HepG2 (cell line): ENCODE data around the gene SOAT2. TPM values are rescaled to one million over a fixed set of nuclear protein-coding genes. Genes with fewer than 3 reads are reported as not detected.

Experiments used
- CC2D1A ChIP-seq: sonication (generic); formaldehyde crosslinking; IDR thresholded peaks from 2 replicates; pipeline ENCODE4 v1.8.1; 2023; ENCODE audit warnings: mild to moderate bottlenecking, missing genetic modification reagents
- FOXA3 ChIP-seq: IDR thresholded peaks from 2 replicates; pipeline ENCODE4 v1.6.1; 2016; ENCODE audit warnings: missing genetic modification reagents, missing compliant biosample characterization
- KDM6A ChIP-seq: IDR thresholded peaks from 2 replicates; pipeline ENCODE4 v1.6.1; 2016; ENCODE audit warnings: low read depth
- MTF1 ChIP-seq: sonication (generic); formaldehyde crosslinking; IDR thresholded peaks from 2 replicates; pipeline ENCODE4 v1.5.0; 2020; ENCODE audit warnings: missing genetic modification reagents
- NR1H2 ChIP-seq: sonication (generic); formaldehyde crosslinking; IDR thresholded peaks from 2 replicates; pipeline ENCODE4 v1.8.1; 2022; ENCODE audit warnings: low read depth, missing genetic modification reagents, borderline replicate concordance
- SNAI1 ChIP-seq: sonication (generic); formaldehyde crosslinking; IDR thresholded peaks from 2 replicates; pipeline ENCODE4 v1.5.0; 2020; ENCODE audit warnings: mild to moderate bottlenecking, missing genetic modification reagents, borderline replicate concordance
- ZNF34 ChIP-seq: sonication (generic); formaldehyde crosslinking; IDR thresholded peaks from 2 replicates; pipeline ENCODE4 v1.4.0; 2020; ENCODE audit warnings: mild to moderate bottlenecking, missing genetic modification reagents, borderline replicate concordance
- ZNF501 ChIP-seq: sonication (generic); formaldehyde crosslinking; IDR thresholded peaks from 2 replicates; pipeline ENCODE4 v1.5.1; 2020; ENCODE audit warnings: mild to moderate bottlenecking, moderate library complexity, missing genetic modification reagents
- ZNF605 ChIP-seq: sonication (generic); formaldehyde crosslinking; IDR thresholded peaks from 2 replicates; pipeline ENCODE4 v1.8.0; 2022; ENCODE audit warnings: mild to moderate bottlenecking, missing genetic modification reagents
- ZNF619 ChIP-seq: sonication (generic); formaldehyde crosslinking; IDR thresholded peaks from 2 replicates; pipeline ENCODE4 v1.4.0; 2020; ENCODE audit warnings: mild to moderate bottlenecking, missing genetic modification reagents
- ZNF83 ChIP-seq: sonication (generic); formaldehyde crosslinking; IDR thresholded peaks from 2 replicates; pipeline ENCODE4 v1.4.0; 2020; ENCODE audit warnings: missing genetic modification reagents, mild to moderate bottlenecking, borderline replicate concordance
- polyA plus RNA-seq, 8 experiments: library from polyadenylated mRNA; depleted of rRNA in 3 of 8; stranded (reverse) in 7 of 8; unstranded in 1 of 8; fragments of >200 nt; fragmentation: Illumina TruSeq in 4 of 8; extraction: Trizol in 4 of 8; gene quantifications; 2 replicates each; pipeline versions ENCODE4 v1.2.1 to v1.2.3, GENCODE V29; 2011 to 2016; ENCODE audit warnings: low read depth in 4 of 8, missing spikeins in 1 of 8, mixed read lengths in 1 of 8; ENCODE audit not compliant: insufficient read depth in 1 of 8
- total RNA-seq, 5 experiments: library from RNA; depleted of rRNA; stranded (reverse); fragments of >200 nt; fragmentation: Illumina TruSeq; extraction: Trizol; gene quantifications; 2 replicates each; pipeline ENCODE4 v1.2.3, GENCODE V29; 2016; ENCODE audit warnings: low read depth in 1 of 5
- TF ChIP-seq, protein P1 (sequence below): sonication (generic); formaldehyde crosslinking; IDR thresholded peaks from 2 replicates; pipeline ENCODE4 v1.9.0; 2021; ENCODE audit warnings: mild to moderate bottlenecking, missing genetic modification reagents
- TF ChIP-seq, protein P2 (sequence below): sonication (generic); formaldehyde crosslinking; IDR thresholded peaks from 2 replicates; pipeline ENCODE4 v1.9.0; 2021; ENCODE audit warnings: missing genetic modification reagents, mild to moderate bottlenecking, borderline replicate concordance
- TF ChIP-seq, protein P3 (sequence below): sonication (generic); formaldehyde crosslinking; IDR thresholded peaks from 2 replicates; pipeline ENCODE4 v1.4.0; 2020; ENCODE audit warnings: missing genetic modification reagents, borderline replicate concordance
- TF ChIP-seq, protein P4 (sequence below): sonication (generic); formaldehyde crosslinking; IDR thresholded peaks from 2 replicates; pipeline ENCODE4 v1.8.0; 2022; ENCODE audit warnings: mild to moderate bottlenecking, missing genetic modification reagents, moderate library complexity
- TF ChIP-seq, protein P5 (sequence below): sonication (generic); formaldehyde crosslinking; IDR thresholded peaks from 2 replicates; pipeline ENCODE4 v1.5.1; 2020; ENCODE audit warnings: missing genetic modification reagents, mild to moderate bottlenecking, borderline replicate concordance

Gene SOAT2
- total and polyA plus RNA-seq, 2 of the 13 experiments (the other 11 are each of a cell fraction or from before 2014, with no cell fraction given): 14.9 to 108 TPM

DNA sequence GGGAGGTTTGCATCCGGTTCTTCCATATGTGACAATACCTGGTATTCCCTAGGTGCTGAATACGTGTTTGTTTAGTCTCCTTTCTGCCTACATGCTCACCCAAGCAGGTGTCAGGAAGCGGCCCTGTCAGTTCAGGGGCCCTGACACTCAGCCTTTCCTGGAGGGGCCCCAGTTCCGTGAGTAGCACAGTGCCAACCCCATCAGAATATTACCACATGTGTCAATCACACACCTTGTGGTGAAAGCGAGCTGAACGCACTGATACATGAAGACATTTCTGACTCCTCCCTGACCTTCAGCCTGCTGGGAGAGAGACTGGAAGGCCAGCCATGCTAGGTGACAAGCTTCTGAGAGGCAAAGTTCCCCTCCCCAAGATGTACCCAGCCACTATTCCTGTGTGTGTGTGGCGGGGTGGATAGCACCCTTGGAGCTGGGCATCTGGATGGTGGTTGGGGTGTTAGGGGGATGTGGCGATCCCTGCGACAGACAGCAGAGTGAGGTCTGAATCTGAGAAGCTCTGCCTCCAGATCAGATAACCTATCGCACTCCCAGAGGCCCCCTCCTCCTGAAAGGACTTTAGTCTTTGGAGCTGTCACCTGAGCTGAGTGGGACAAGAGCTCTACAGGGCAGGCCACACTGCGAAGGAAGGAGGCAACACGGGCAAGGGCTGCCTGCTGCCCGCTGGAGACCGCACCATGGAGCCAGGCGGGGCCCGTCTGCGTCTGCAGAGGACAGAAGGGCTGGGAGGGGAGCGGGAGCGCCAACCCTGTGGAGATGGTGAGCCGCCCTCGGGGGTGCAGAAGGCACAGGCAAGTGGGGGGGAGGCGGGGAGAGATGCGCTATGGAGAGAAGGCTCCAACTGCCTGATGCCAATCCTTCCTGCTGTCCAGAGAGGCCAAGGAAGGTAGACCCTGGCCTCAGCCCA is at the start of gene SOAT2 (continued):
- TF ChIP-seq, protein P1, sequence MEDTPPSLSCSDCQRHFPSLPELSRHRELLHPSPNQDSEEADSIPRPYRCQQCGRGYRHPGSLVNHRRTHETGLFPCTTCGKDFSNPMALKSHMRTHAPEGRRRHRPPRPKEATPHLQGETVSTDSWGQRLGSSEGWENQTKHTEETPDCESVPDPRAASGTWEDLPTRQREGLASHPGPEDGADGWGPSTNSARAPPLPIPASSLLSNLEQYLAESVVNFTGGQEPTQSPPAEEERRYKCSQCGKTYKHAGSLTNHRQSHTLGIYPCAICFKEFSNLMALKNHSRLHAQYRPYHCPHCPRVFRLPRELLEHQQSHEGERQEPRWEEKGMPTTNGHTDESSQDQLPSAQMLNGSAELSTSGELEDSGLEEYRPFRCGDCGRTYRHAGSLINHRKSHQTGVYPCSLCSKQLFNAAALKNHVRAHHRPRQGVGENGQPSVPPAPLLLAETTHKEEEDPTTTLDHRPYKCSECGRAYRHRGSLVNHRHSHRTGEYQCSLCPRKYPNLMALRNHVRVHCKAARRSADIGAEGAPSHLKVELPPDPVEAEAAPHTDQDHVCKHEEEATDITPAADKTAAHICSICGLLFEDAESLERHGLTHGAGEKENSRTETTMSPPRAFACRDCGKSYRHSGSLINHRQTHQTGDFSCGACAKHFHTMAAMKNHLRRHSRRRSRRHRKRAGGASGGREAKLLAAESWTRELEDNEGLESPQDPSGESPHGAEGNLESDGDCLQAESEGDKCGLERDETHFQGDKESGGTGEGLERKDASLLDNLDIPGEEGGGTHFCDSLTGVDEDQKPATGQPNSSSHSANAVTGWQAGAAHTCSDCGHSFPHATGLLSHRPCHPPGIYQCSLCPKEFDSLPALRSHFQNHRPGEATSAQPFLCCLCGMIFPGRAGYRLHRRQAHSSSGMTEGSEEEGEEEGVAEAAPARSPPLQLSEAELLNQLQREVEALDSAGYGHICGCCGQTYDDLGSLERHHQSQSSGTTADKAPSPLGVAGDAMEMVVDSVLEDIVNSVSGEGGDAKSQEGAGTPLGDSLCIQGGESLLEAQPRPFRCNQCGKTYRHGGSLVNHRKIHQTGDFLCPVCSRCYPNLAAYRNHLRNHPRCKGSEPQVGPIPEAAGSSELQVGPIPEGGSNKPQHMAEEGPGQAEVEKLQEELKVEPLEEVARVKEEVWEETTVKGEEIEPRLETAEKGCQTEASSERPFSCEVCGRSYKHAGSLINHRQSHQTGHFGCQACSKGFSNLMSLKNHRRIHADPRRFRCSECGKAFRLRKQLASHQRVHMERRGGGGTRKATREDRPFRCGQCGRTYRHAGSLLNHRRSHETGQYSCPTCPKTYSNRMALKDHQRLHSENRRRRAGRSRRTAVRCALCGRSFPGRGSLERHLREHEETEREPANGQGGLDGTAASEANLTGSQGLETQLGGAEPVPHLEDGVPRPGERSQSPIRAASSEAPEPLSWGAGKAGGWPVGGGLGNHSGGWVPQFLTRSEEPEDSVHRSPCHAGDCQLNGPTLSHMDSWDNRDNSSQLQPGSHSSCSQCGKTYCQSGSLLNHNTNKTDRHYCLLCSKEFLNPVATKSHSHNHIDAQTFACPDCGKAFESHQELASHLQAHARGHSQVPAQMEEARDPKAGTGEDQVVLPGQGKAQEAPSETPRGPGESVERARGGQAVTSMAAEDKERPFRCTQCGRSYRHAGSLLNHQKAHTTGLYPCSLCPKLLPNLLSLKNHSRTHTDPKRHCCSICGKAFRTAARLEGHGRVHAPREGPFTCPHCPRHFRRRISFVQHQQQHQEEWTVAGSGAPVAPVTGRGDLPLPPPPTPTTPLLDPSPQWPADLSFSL: peak; percentile 12; the same call in 1 of the 2 replicates
- TF ChIP-seq ZNF34 (CRISPR knock-in tag): peak; percentile 81; the same call in 1 of the 2 replicates
- TF ChIP-seq, protein P2, sequence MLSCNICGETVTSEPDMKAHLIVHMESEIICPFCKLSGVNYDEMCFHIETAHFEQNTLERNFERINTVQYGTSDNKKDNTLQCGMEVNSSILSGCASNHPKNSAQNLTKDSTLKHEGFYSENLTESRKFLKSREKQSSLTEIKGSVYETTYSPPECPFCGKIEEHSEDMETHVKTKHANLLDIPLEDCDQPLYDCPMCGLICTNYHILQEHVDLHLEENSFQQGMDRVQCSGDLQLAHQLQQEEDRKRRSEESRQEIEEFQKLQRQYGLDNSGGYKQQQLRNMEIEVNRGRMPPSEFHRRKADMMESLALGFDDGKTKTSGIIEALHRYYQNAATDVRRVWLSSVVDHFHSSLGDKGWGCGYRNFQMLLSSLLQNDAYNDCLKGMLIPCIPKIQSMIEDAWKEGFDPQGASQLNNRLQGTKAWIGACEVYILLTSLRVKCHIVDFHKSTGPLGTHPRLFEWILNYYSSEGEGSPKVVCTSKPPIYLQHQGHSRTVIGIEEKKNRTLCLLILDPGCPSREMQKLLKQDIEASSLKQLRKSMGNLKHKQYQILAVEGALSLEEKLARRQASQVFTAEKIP (CRISPR knock-in tag): no peak
- TF ChIP-seq KDM6A: peak; percentile 65; the same call in 1 of the 2 replicates
- no peak for TF ChIP-seq ZNF619 (CRISPR knock-in tag)
- peak; percentile 81 for TF ChIP-seq ZNF501
- TF ChIP-seq ZNF83 (CRISPR knock-in tag): peak; percentile 70; the same call in 1 of the 2 replicates
- TF ChIP-seq, protein P3, sequence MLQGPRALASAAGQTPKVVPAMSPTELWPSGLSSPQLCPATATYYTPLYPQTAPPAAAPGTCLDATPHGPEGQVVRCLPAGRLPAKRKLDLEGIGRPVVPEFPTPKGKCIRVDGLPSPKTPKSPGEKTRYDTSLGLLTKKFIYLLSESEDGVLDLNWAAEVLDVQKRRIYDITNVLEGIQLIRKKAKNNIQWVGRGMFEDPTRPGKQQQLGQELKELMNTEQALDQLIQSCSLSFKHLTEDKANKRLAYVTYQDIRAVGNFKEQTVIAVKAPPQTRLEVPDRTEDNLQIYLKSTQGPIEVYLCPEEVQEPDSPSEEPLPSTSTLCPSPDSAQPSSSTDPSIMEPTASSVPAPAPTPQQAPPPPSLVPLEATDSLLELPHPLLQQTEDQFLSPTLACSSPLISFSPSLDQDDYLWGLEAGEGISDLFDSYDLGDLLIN: no peak
- TF ChIP-seq, protein P4, sequence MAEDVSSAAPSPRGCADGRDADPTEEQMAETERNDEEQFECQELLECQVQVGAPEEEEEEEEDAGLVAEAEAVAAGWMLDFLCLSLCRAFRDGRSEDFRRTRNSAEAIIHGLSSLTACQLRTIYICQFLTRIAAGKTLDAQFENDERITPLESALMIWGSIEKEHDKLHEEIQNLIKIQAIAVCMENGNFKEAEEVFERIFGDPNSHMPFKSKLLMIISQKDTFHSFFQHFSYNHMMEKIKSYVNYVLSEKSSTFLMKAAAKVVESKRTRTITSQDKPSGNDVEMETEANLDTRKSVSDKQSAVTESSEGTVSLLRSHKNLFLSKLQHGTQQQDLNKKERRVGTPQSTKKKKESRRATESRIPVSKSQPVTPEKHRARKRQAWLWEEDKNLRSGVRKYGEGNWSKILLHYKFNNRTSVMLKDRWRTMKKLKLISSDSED (CRISPR knock-in tag): peak; percentile 82; the same call in 1 of the 2 replicates
- no peak for TF ChIP-seq CC2D1A (CRISPR knock-in tag)
- TF ChIP-seq, protein P5, sequence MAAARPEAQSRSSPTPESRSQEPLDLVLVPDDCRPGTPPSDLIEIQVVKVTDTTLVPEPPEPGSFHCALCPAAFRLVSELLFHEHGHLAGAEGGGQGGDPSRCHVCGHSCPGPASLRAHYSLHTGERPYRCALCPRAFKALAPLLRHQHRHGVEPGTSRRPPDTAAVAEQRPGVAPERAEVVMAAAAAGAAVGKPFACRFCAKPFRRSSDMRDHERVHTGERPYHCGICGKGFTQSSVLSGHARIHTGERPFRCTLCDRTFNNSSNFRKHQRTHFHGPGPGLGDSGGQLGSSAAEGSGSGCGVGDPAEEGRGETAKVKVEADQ (CRISPR knock-in tag): peak; percentile 79; the same call in 1 of the 2 replicates
- no peak for TF ChIP-seq FOXA3
- 0 out of 2 replicates have a peak, but pooled peaks have one; percentile 15 for TF ChIP-seq SNAI1 (CRISPR knock-in tag)
- peak; percentile 71 for TF ChIP-seq ZNF605 (CRISPR knock-in tag)
- TF ChIP-seq NR1H2 (CRISPR knock-in tag): no peak; the same call in 1 of the 2 replicates
- no peak for TF ChIP-seq MTF1 (CRISPR knock-in tag)
